Mesendoderm (in vitro differentiated cells): ENCODE measurements around the gene PPP3R1.

Experiments used
- DNase-seq: peaks from one replicate; pipeline ENCODE4 v3.0.0; 2013
- H2AK5ac ChIP-seq: 2 replicates; pipeline ENCODE4 v1.6.1; 2013; ENCODE audit warnings: low read length, inconsistent platforms
- H2BK120ac ChIP-seq: 2 replicates; pipeline ENCODE4 v1.6.1; 2013; ENCODE audit warnings: low read depth, mild to moderate bottlenecking, low read length, moderate library complexity, mixed read lengths
- H2BK15ac ChIP-seq: replicated peaks from 2 replicates; pipeline ENCODE4 v1.6.1; 2013; ENCODE audit warnings: low read depth, mild to moderate bottlenecking, moderate library complexity
- H2BK5ac ChIP-seq: 2 replicates; pipeline ENCODE4 v1.6.1; 2013; ENCODE audit warnings: low read length, inconsistent platforms
- H3K18ac ChIP-seq: 2 replicates; pipeline ENCODE4 v1.6.1; 2013; ENCODE audit warnings: mild to moderate bottlenecking, low read length, mixed read lengths
- H3K23ac ChIP-seq: one replicate; pipeline ENCODE4 v1.6.1; 2013; ENCODE audit warnings: low read length
- H3K27ac ChIP-seq: 2 replicates; pipeline ENCODE4 v1.5.1; 2013; ENCODE audit warnings: low read depth, mild to moderate bottlenecking, inconsistent platforms, low read length, moderate library complexity
- H3K27me3 ChIP-seq: 2 replicates; pipeline ENCODE4 v1.6.1; 2013; ENCODE audit warnings: low read length, control low read depth, mild to moderate bottlenecking, inconsistent platforms; ENCODE audit not compliant: insufficient read depth, poor library complexity
- H3K36me3 ChIP-seq: 2 replicates; pipeline ENCODE4 v1.6.1; 2013; ENCODE audit warnings: low read length, inconsistent platforms; ENCODE audit not compliant: control insufficient read depth, insufficient read depth
- H3K4ac ChIP-seq: one replicate; pipeline ENCODE4 v1.6.1; 2013; ENCODE audit warnings: low read depth, mild to moderate bottlenecking, low read length, moderate library complexity
- H3K4me1 ChIP-seq: 2 replicates; pipeline ENCODE4 v1.6.1; 2013; ENCODE audit warnings: low read depth, low read length, inconsistent platforms; ENCODE audit not compliant: control insufficient read depth
- H3K4me2 ChIP-seq: 2 replicates; pipeline ENCODE4 v1.6.1; 2013; ENCODE audit warnings: low read length
- H3K4me3 ChIP-seq: 2 replicates; pipeline ENCODE4 v1.5.1; 2013; ENCODE audit warnings: mild to moderate bottlenecking, low read length
- H3K56ac ChIP-seq: one replicate; pipeline ENCODE4 v1.6.1; 2013; ENCODE audit warnings: low read length
- H3K79me1 ChIP-seq: 2 replicates; pipeline ENCODE4 v1.6.1; 2013; ENCODE audit warnings: low read length, inconsistent platforms
- H3K79me2 ChIP-seq: 2 replicates; pipeline ENCODE4 v1.6.1; 2013; ENCODE audit warnings: mild to moderate bottlenecking, low read length; ENCODE audit not compliant: control insufficient read depth, insufficient read depth
- H3K9ac ChIP-seq: 2 replicates; pipeline ENCODE4 v1.6.1; 2013; ENCODE audit warnings: low read length, inconsistent platforms
- H4K5ac ChIP-seq: one replicate; pipeline ENCODE4 v1.6.1; 2013; ENCODE audit warnings: low read length
- H4K8ac ChIP-seq: one replicate; pipeline ENCODE4 v1.6.1; 2013; ENCODE audit warnings: low read depth, mild to moderate bottlenecking, control low read depth, low read length, moderate library complexity
- WGBS: extraction: QIAGEN DNeasy Blood & Tissue Kit; methylation state at CpG from one replicate; pipeline ENCODE4 v1.1.7; 2013; ENCODE audit warnings: low lambda C conversion rate, missing lambda C conversion rate; ENCODE audit not compliant: insufficient coverage; ENCODE audit errors: extremely low coverage; 5-methylcytosine and 5-hydroxymethylcytosine counted together

Gene PPP3R1

DNA sequence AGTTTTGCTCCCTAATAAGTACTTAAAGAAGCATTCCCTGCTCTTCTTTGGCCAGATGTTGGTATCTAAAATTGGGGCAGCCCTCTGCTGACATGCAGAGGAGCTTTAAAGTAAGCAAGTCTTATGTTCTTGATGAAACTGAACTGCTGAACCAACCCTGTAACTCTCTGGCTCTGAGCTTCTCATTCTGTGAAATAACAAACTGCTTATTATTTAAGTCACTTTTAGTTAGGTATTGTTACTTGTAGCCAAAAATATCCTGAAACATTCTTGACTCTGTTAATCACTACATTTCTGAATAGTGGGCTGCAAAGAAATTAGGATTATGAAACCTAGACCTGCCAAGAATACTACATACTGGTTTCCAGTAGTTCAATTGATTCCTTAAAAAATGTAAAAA, 15.5 kb downstream of the PPP3R1 start:
- Histone ChIP-seq H3K18ac (no peak overlapping the region), H3K4me2 (no peak overlapping the region), H3K9ac (no peak overlapping the region), H3K4me1 (no peaks in the 10 kb centered on the region), H3K79me1 (no peaks in the 10 kb centered on the region), H2AK5ac (no peak overlapping the region), H3K79me2 (peaks cover 70% of the 10 kb centered on the region), H3K23ac (no peak overlapping the region), H3K56ac (no peak overlapping the region), H3K27ac (no peak overlapping the region), H2BK15ac (no peak overlapping the region), H4K8ac (no peak overlapping the region), H2BK5ac (no peak overlapping the region), H3K27me3 (no peaks in the 10 kb centered on the region), H2BK120ac (no peak overlapping the region), H4K5ac (no peak overlapping the region), H3K4ac (no peak overlapping the region), H3K4me3 (no peak overlapping the region), H3K36me3 (no peaks in the 10 kb centered on the region)
- DNase-seq = no peak

DNA sequence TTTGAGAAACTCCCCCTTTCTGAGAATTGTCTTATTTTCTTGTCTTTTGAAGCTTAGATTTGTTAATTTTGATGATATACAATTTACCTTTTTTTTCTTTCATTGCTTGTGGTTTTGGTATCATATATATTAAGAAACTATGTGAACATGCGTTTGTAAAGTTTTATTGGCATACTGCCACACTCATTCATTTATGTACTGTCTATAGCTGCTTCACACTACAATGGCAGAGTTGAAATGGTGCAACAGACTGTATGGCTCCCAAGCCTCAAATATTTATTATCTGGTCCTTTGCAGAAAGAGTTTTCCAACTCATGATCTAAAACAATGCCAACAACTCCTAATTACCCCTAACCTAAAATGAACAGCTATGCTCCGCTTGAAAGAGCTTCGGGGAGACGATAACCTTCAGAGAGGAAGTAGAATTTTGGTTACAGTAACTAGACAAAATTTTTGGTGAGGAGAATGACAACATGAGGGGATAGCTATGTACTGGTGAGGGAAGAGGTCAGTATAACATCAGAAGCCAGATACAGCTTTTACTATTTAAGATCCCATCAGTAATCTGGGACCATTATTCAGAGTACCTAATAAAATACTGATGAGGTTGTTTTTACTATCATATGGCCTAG, 16.1 kb downstream of the PPP3R1 start:
- no CpG with 5 or more reads among the region's 4 CpGs for WGBS
- no peak overlapping the region for H3K4me2 ChIP-seq
- H3K27ac ChIP-seq = no peak overlapping the region
- no peak overlapping the region for H3K18ac ChIP-seq
- H3K4me1 ChIP-seq = no peaks in the 10 kb centered on the region
- no peak overlapping the region for H3K4ac ChIP-seq
- no peak for DNase-seq
- H3K27me3 ChIP-seq = no peaks in the 10 kb centered on the region
- no peak overlapping the region for H4K8ac ChIP-seq
- peaks cover 65% of the 10 kb centered on the region for H3K79me2 ChIP-seq
- H3K56ac ChIP-seq = no peak overlapping the region
- no peak overlapping the region for H4K5ac ChIP-seq
- H2BK120ac ChIP-seq = no peak overlapping the region
- no peak overlapping the region for H3K9ac ChIP-seq
- no peak overlapping the region for H2BK5ac ChIP-seq
- H3K36me3 ChIP-seq = no peaks in the 10 kb centered on the region
- no peak overlapping the region for H2AK5ac ChIP-seq
- H2BK15ac ChIP-seq = no peak overlapping the region
- H3K23ac ChIP-seq = no peak overlapping the region
- H3K4me3 ChIP-seq = no peak overlapping the region
- no peaks in the 10 kb centered on the region for H3K79me1 ChIP-seq

DNA sequence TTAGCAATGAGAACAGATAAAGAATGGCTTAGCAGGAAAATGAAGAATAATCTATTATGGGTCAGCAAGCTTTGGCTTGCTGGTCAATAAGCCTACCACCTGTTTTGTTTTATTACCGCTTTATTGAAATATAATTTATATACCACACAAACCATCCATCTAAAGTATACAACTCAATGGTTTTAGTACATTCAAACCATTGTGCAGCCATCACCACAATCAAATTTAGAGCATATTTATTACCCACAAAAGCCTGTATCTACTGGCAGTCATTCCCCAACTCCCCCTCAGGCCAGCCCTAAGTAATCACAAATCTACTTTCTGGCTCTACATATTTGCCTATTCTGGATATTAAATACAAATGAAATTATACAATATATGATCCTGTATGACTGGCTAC, 17.2 kb downstream of the PPP3R1 start:
- Histone ChIP-seq H2AK5ac (no peak overlapping the region), H4K5ac (no peak overlapping the region), H3K4me2 (no peak overlapping the region), H3K18ac (no peak overlapping the region), H3K79me2 (peaks cover 61% of the 10 kb centered on the region), H3K56ac (no peak overlapping the region), H3K4ac (no peak overlapping the region), H3K23ac (no peak overlapping the region), H3K27me3 (no peaks in the 10 kb centered on the region), H3K36me3 (no peaks in the 10 kb centered on the region), H3K4me3 (no peak overlapping the region), H2BK120ac (no peak overlapping the region), H2BK15ac (no peak overlapping the region), H3K9ac (no peak overlapping the region), H3K4me1 (no peaks in the 10 kb centered on the region), H3K79me1 (no peaks in the 10 kb centered on the region), H2BK5ac (no peak overlapping the region), H4K8ac (no peak overlapping the region), H3K27ac (no peak overlapping the region)
- WGBS = no CpG with 5 or more reads among the region's 1 CpG
- no peak for DNase-seq

DNA sequence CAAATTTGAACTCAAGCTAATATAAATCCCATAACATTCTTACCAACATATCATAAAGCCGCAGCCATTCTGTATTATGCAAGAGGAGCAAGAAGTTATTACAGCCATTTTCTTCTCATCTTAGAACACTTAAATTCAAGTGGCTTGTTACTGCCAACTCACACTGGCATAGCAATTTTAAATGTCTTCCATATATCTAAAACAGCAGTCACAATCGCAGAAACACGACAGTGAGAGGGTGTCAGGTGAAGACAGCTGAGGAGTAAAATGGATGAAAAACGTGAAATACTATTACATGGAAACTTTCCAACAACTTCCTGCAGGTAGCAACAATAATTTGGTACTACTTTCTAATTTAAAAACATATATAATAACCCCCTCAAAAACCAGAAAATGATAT, 17.9 kb downstream of the PPP3R1 start:
- Histone ChIP-seq H2BK15ac (no peak overlapping the region), H3K4ac (no peak overlapping the region), H3K23ac (no peak overlapping the region), H4K8ac (no peak overlapping the region), H2BK5ac (no peak overlapping the region), H2AK5ac (no peak overlapping the region), H2BK120ac (no peak overlapping the region), H3K9ac (no peak overlapping the region), H3K27ac (no peak overlapping the region), H3K27me3 (no peaks in the 10 kb centered on the region), H3K4me3 (no peak overlapping the region), H3K18ac (no peak overlapping the region), H3K4me1 (no peaks in the 10 kb centered on the region), H3K4me2 (no peak overlapping the region), H3K79me1 (no peaks in the 10 kb centered on the region), H4K5ac (no peak overlapping the region), H3K56ac (no peak overlapping the region), H3K36me3 (no peaks in the 10 kb centered on the region), H3K79me2 (peaks cover 58% of the 10 kb centered on the region)
- no CpG with 5 or more reads among the region's 4 CpGs for WGBS
- no peak for DNase-seq

DNA sequence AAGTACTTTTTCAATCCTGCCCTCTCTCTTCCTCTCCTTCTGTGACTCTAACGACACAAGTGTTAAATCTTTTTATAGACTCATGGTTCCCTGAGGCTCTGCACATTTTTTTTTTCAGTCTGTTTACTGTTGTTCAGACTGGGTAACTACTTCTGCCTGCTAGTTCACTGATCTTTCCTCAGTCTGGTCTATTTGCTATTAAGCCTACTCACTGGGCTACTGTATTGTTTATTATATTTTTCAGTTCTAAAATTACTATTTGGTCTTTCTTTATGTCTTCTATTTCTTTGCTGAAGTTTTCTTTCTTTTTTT, 21.3 kb downstream of the PPP3R1 start:
- no peak for DNase-seq
- no peaks in the 10 kb centered on the region for H3K36me3 ChIP-seq
- no peak overlapping the region for H2BK15ac ChIP-seq
- no peak overlapping the region for H2BK120ac ChIP-seq
- H3K79me1 ChIP-seq = no peaks in the 10 kb centered on the region
- no peak overlapping the region for H3K4ac ChIP-seq
- no peak overlapping the region for H3K4me3 ChIP-seq
- H3K79me2 ChIP-seq = peaks cover 38% of the 10 kb centered on the region
- H2AK5ac ChIP-seq = no peak overlapping the region
- no peak overlapping the region for H3K18ac ChIP-seq
- H3K4me2 ChIP-seq = no peak overlapping the region
- no peak overlapping the region for H3K27ac ChIP-seq
- no peak overlapping the region for H4K5ac ChIP-seq
- no peaks in the 10 kb centered on the region for H3K4me1 ChIP-seq
- no peak overlapping the region for H3K56ac ChIP-seq
- H3K23ac ChIP-seq = no peak overlapping the region
- no peaks in the 10 kb centered on the region for H3K27me3 ChIP-seq
- H2BK5ac ChIP-seq = no peak overlapping the region
- no peak overlapping the region for H3K9ac ChIP-seq
- no CpG with 5 or more reads among the region's 1 CpG for WGBS
- no peak overlapping the region for H4K8ac ChIP-seq

DNA sequence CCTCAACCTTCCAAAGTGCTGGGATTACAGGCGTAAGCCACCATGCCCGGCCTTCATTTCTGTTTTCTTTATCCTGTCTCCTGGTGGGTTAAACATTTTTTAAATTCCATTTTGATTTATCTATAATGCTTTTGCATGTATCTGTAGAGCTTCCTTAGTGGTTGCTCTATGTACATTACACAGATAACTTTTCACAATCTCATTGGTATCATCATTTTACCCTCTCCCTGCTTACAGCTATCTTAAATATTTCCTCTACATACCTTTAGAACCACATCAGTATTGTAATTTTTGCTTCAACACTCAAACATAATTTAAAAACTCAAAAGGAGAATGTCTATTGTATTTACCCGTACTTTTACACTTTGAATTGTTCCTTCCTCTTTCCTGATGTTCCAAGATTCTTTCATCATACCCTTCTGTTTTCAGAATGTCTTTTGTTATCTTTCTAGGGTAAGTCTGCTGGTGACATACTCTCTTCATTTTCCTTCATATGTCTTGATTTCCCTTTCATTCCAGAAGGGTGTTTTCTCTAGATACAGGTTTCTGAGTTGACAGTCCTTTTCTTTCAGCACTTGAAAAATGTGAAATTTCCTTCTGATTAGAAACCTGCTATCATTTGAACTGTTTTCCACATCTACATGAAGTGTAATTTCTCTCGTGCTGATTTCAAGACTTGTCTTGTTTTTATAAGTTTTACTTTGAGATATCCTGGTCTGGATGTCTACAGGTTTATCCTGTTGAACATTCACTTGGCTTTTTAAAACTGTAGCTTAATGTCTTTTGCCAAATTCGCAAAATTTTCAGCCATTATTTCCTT, 21.9 kb downstream of the PPP3R1 start:
- no peak overlapping the region for H2BK5ac ChIP-seq
- H3K79me1 ChIP-seq = no peaks in the 10 kb centered on the region
- H3K36me3 ChIP-seq = no peaks in the 10 kb centered on the region
- WGBS = no CpG with 5 or more reads among the region's 5 CpGs
- no peak overlapping the region for H4K5ac ChIP-seq
- H3K4me1 ChIP-seq = no peaks in the 10 kb centered on the region
- H3K23ac ChIP-seq = no peak overlapping the region
- no peak overlapping the region for H3K4me2 ChIP-seq
- no peak overlapping the region for H3K27ac ChIP-seq
- H3K9ac ChIP-seq = no peak overlapping the region
- H2BK120ac ChIP-seq = no peak overlapping the region
- H3K27me3 ChIP-seq = no peaks in the 10 kb centered on the region
- H3K79me2 ChIP-seq = peaks cover 37% of the 10 kb centered on the region
- H4K8ac ChIP-seq = no peak overlapping the region
- no peak overlapping the region for H3K18ac ChIP-seq
- no peak overlapping the region for H3K56ac ChIP-seq
- no peak overlapping the region for H2AK5ac ChIP-seq
- H3K4ac ChIP-seq = no peak overlapping the region
- no peak for DNase-seq
- no peak overlapping the region for H3K4me3 ChIP-seq
- no peak overlapping the region for H2BK15ac ChIP-seq
